ENCODE measurements around the gene FBLN1. TPM values are rescaled to one million over a fixed set of nuclear protein-coding genes. Genes with fewer than 3 reads are reported as not detected.

Gene FBLN1
- total RNA-seq, 1 donor from 2014 or later, result 12.2 TPM

DNA sequence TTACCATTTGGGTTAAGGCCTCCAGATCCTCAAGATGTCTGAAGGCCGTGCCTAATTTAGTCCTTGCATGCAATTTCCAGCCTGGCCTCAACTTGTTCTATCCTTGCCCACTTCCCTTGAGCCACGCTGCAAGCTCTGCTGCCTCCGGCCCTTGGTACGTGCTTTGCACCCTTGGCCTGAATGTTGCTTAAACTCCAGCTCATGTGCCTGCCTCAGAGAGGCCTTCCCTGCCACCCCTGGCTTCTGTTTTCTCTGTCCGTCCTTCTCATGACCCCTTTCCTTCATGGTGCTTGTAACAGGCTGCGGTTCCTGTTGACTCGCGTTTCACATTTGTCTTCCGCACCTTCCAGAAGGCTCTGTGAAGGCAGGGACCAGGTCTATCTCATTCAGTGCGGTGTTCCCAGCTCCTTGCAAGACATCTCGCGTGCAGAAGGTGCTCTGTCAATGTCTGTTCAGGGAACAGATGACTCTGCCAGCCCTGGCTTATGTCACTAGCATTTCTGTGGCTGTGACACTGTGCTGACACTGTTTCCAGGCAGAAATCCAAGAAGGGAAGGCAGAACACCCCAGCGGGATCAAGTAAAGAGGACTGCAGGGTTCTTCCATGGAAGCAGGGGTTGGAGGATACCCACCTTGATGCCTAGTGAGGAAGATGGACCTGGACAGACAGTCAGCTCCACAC lies 61.8 kb downstream of the FBLN1 start:
- DNase-seq (ENCODE audit: low read depth), result peak; percentile 58

DNA sequence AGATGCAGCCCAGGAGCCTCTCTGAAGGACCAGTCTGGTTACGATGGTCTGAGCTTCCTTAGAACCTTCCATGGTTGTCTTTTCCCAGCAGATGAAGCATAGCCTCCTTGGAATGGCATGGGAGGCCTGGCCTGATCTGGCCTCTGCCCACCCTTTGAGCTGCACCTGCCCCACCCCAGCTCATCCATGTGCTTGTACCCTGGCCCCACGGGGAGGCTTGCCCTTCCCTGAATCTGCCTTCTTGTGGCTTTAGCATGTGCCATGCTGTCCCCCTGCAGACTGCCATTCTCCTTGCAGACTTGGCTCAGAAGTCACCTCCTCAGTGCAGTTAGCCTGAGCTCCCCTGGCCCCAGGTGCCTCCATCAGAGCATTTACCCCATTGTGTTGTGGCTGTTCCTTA lies 62.5 kb downstream of the FBLN1 start:
- no peak for DNase-seq (ENCODE audit: low read depth)

DNA sequence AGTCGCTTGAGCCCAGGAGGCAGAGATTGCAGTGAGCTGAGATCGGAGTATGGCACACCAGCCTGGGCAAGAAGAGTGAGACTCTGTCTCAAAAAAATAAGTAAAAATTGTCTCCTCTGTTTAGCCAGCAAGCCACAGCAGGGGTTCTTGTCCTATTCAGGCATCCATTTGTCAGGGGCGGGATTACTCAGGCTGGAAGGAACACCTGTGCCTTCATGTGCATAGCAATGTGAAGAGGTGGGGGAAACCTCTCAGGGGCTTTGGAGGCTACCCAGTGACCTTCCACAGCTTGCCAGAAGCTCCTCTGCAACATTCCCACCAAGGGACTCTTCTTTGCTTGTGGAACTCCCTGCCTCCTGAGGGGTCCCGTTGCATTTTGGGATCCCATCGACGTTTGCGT lies 63.3 kb downstream of the FBLN1 start:
- no peak for DNase-seq (ENCODE audit: low read depth)

DNA sequence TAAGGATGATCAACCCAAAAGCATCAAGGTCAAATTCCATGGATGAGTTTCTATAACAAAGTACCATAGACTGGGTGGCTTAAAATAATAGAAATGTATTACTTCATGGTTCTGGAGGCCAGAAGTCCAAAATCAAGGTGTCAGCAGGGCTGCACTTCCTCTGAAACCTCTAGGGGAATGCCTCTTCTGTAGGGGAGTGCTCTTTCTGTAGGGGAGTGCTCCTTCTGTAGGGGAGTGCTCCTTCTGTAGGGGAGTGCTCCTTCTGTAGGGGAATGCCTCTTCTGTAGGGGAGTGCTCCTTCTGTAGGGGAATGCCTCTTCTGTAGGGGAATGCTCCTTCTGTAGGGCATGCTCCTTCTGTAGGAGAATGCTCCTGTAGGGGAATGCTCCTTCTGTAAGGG lies 65.5 kb downstream of the FBLN1 start:
- no peak for DNase-seq (ENCODE audit: low read depth)

DNA sequence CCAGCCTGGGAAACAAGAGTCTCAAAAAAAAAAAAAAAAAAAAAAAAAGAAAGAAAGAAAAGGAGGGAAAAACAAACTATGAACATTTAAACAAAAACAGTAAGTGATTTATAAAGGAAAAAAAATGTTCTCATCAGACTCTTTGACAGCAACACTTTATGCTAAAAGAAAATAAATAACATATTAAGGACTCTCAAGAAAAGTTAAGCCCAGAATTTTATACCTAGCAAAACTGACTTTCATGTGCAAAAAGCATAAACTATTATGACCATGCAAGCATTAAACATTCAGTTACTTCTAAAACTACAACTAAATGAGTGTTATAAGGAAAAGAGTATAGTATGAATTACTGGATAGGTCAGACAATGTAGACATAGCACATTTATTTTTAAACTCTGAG lies 68.4 kb downstream of the FBLN1 start:
- no peak for DNase-seq (ENCODE audit: low read depth)

DNA sequence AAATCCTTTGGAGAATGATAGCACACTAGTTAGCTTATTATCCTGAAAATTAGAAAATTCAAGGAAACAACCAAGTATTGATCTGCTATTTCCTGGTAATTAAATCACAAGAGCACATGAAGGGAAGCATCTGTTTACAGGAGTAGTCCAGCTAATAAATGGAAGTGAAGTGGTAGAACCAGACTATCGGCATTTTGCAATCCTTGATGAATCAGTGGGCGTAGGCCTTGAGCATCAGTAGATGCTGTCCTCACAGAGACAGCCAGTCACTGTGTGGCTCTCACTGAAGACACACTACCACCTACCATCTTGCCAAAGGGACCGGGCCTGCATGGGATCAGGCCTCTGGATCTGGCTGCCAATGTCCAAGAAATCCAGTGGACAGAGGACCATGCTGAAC lies 69.8 kb downstream of the FBLN1 start:
- no peak for DNase-seq (ENCODE audit: low read depth)

DNA sequence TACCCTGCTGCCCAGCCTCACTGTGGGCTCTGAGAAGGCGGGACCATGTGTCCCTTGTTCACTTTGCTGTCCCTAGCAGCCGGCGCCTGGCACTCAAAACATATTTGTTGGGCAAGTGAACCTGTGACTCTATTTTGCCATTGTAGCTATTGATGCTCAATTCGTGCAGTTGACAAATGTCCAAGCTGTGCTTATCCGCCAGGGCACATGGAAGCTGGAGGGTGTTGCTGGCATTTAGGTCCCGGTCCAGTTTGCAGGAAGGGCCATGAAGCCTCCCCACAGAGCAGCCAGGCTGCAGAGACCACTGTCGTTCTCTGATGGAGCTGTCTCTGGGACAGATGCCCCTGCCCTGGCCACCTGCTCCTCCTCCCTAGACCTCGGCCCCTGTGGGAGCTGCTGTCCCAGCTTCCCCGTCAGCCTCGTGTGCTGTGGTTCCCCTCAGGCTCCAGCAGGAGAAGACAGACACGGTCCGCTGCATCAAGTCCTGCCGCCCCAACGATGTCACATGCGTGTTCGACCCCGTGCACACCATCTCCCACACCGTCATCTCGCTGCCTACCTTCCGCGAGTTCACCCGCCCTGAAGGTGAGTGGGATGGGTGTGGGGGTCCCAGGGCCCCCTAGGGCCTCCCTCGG lies 71.5 kb downstream of the FBLN1 start:
- DNase-seq (ENCODE audit: low read depth), result no peak

DNA sequence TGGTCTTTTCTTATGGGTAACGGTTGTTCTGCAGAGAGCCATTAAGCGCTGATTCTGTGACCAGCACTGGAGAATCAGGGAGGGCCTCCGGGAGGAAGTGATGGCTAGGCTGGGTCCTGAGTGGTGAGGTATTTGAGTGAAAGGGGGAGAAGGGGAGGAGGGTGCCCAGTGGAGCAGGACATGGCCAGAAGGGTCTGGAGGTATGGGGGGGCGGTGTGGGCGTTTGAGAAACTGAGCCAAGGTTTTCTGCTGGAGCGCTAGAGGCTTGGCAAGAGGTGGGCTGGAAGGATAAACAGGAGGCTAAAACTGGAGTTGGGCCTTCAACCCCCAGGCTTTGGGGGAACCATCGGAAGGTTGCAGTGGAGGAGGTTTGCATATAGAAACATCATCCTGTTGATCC lies 72.5 kb downstream of the FBLN1 start:
- DNase-seq (ENCODE audit: low read depth), result no peak

DNA sequence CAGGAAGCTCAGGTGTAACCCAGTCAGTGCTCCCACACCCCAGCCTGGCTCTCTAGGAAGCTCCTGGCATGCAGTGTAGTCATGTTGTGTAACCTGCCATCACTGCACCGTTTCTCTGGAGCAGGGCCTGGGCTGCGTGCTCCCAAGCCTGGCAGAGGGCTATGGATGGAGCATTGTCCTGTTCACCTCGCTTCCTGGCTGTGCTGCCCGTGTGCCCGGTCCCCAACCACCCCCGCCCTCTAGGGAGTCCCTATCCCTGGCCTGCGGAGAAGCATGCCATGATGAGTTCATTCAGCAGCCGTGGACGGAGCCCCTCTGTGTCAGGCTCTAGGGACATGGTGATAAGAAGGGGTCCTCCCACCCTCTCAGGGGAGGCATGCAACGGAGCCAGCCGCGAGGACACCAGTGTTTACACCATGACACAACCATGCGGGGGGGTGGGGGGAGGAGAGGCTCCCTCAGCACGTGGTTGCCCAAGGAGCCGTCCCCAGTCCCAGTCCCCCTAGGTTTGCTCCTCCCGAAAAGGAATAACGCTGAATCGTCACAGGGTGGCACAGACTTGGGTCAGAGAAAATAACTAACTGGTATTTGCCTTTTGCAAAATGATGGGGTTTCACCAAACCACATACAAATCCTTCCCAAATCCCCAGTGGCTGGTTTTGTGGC lies 73.1 kb downstream of the FBLN1 start:
- DNase-seq (ENCODE audit: low read depth), result no peak

DNA sequence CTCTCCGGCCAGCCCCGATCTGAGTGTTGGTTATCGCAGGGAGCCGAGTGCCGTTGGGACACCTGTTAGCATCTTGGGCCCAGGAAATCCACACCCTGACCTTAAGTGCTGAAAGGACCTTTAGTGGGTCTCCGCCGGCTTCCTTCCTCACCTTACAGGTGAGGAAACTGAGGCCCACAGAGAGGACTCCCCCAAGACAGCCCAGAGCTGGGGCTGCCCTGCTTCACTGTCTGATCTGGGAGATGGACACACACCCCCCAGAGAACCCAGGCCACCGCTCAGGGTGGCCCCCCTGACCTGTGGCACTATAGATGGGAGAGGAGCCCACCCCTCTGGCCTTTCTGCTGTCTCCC lies 73.6 kb downstream of the FBLN1 start:
- peak; percentile 31 for DNase-seq (ENCODE audit: low read depth)

DNA sequence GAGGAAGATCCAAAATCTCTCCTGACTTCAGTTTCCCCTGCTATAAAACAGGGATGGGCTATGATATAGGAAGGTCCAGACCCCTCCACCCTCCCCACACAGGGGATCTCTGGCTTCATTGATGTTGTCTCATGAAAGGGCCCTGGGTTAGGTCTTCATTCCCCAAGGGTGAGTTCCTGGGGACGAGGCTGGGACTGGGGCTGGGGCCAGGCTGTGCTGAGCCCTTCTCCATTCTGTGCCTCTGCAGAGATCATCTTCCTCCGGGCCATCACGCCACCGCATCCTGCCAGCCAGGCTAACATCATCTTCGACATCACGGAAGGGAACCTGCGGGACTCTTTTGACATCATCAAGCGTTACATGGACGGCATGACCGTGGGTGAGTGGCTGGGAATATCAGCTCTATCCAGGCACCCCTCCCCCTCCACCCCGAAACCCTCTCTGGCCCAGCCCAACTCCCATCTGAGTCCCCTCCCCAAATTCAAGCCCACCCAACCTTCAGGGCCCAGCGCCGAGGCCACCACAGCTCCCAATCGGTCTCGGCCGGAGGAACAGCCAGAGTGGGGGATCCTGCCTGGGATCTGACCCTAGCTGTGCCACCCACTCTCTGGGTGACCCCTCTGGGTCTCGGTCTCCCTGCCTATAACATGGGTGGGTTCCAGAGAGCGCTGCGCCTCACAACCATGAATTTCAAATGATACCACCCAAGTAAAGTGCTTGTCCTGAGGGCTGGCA lies 74.2 kb downstream of the FBLN1 start:
- DNase-seq (ENCODE audit: low read depth), result no peak

DNA sequence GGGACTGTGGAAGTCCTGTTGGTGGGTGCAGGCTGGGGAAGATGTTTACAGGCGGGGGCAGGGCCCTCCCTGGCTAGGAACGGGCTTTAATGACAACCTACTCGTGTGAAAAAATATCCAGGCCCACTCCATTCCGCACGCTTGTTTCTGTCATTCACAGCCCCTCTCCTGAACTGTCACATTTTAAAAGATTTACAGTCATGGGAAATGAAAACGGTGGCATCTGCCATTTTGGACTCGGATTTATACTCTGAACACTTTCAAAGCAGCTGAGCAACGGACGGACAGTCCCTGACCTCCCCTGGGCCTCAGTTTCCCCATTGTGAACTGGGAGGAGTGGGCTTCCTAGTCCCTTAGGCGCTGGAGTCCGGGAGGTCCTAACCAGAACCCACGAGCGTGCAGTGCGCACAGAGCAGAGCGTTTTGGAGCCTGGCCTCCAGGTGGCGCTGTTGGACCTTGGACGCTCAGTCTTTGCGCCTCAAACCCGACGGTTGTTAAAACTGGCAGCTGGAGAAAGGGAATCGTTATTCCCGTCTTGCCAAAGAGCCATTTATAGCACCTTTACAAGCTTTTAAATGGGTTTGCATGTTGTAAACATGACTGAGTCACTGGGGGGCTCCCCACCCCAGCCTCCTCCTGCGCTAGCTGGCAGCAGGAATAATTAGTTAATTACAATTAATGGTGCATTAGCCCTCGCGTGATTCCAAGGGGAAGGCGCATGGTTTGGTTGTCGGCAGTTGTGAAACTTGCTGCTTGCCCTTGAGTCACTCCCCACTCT lies 75.3 kb downstream of the FBLN1 start:
- peak; percentile 88 for DNase-seq (ENCODE audit: low read depth)

DNA sequence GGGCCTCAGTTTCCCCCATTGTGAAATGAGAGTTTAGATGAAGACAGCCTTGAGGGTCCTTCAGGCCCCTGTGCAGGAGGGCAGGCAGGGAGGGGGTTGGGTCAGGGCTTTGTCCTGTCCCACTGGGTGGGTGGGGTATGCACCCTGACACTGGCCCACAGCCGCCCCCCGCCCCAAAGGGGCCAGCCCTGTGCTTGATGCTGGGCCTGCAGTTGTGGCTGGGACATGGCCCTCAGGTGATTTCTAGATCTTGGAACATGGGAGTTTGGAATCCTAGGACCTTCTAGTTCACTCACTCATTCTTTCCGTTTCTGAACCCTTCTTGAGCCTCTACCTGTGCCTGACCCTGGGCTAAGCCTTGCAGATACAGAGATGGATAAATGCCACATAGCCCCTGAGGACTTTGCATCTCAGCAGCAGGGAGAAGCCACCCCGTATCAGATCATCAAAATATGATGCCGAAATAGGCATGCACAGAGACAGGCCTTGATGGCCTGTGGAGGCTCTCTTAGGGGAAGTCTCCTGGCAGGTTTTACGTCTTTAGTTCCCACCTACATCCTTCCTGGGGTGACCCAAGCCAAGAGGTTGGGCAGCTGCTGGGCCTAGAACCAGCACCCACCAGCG lies 76.0 kb downstream of the FBLN1 start:
- DNase-seq (ENCODE audit: low read depth), result no peak

DNA sequence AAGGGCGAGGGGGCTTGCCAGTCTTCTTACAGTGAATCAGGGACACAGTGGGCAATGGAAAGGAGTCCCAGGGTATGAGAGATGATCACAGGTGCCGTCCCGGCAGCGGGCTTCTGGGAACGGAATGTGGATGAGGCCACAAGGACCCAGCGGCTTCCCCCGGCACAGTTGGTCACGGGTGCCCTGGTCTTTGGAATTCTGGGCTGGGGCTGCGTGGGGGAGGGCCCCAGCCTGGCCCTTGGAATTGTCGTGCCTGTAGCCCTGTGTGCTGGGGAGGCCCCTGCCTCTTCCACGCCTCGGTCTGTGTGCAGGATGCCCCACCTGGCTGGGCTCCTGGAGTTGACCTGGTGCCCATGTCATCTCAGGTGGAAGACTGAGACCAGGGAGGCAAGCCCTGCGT lies 76.6 kb downstream of the FBLN1 start:
- no peak for DNase-seq (ENCODE audit: low read depth)

DNA sequence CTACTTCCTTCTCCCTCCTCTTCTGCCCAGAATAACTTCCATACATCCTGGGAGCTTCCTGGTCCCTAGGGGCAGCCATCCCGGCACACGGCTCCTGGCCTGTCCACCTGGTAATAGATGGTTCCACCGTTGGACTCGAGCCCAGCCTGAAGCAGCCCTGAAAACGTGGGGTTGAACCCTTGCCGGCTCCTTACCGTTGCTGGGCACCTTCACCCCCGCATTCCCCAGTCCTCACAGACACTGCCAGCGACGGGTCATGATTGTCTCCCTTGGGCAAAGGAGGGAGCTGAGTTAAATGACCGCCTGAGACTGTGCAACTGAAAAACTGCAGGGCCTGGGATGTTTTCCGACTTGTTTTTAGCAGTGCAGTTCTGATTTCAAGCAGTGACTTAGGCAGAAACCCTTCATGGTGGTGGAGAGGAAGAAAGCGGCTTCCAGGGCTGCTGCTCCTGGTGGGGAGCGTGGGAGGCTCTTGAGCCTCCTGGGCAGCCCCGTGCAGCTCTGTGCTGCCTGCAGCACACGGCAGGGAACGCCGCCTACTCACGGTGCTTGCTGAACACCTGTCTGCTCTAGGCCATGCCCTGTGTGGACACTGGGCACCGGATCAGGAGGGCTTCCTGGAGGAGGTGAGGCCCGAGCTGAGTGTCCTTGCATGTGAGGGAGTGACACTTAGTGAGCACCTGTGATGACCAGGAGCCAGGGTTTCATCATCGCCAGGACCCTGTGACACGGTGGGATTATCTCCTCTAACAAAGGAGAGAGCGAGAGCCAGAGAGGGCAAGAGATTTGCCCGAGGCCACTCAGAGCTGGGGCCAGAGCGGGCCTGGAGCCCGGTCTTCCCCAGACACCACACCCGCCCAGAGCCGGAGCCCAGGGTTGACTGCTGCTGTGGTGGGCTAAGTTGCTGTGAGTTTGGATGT lies 77.4 kb downstream of the FBLN1 start:
- no peak for DNase-seq (ENCODE audit: low read depth)

DNA sequence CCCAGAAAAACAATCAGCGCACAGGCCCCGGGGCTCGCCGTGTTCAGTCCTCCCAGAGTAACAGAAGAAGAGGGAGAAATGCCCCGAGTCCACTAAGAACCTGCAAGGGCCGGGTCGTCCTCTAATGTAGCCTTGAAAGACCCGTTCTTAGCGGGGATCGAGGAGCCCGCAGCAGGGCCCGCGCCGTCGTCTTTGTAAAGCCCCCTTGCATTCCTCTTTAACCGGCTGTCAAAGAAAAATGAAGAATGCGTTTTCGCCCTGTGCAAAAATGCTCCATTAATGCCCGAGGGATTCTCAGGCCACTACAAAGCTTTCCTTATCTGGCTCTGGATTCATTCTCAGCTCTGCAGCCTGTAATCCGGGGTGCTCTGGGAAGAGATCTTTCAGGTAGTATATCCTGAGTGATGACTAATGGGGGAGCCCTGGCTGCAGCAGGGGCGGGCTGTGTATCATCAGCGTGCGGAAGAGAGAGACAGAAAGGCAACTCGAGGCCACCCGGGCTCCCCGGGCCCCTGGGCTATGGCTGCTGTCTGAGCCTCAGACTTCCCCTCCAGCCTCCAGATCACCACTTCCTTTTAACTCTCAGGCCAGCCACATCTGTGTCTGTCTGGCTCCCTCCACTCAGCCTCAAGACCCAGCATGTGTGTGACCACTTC lies 78.2 kb downstream of the FBLN1 start:
- DNase-seq (ENCODE audit: low read depth), result no peak

DNA sequence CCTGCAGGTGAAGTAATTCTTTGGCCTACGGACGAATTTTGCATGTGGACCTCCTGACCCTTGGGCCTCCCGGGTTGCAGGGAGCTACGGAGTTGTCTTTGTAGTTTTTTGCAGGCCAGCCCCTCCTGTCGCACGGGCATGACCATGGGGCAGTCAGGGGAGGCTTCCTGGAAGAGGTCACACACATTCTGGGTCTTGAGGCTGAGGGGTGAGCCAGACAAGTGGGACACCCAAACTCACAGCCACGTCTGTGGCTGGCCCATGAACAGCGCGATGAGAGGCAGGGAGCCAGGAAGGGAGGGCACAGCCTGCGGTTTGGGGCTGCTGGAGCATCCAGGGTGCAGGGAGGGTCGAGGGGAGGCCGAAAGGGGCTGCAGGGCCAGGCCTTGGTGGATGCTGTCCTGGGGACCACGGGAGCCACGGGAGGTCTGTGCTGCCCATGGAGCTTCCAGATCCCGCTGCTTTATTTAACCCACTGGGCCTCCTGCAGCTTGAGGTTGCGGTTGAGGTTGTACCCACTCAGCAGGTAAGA lies 78.9 kb downstream of the FBLN1 start:
- no peak for DNase-seq (ENCODE audit: low read depth)

DNA sequence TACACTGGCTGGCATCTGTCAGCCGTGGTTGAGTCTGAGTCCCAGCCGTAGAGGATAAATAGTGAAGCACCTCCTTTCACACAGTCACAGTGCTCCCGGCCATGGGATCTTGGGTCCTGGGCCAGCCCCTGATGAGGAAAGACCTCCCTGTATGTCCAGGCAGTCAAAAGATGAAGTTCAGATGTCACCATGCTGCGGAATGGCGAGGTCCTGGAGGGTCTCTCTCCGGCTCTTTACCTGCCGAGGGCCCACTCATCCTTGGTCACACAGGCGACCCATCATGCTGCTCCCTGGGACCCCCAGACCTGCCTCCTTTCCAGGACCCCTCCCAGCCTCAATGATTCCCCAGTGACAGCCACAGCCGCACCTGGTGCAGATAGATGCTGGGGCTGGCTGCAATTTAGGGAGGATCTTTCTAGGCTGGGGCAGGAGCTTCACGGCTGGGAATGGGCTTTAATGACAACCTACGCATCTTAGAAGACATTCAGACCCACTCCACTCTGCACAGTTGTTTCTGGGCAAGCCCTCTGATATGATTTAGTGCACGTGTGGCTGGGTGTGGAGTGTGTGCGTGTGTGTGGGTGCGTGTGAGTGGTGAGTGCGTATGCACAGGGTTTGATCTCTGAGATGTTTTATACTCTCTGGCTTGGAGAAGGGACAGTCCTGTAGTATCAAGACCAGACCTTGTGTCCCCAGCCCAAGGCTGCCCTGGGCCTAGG lies 79.7 kb downstream of the FBLN1 start:
- no peak for DNase-seq (ENCODE audit: low read depth)
